ENCODE results near the gene NCLN.
"Not testable (repeated sequence)": the region's sequence is repeated elsewhere in the genome, so short reads cannot be mapped to it uniquely, and the experiment has no call there.

The NCLN gene

GRCh38 chr19:3202346-3202745, 16.6 kb downstream of the NCLN start:
- Mint-ChIP-seq H3K4me1 (no peaks in the 10 kb centered on the region), H3K27ac (ENCODE audit: low read depth) (no peak overlapping the region), H3K4me3 (no peak overlapping the region), H3K36me3 (ENCODE audit: insufficient read depth) (peaks cover 8% of the 10 kb centered on the region), H3K9me3 (no peaks in the 10 kb centered on the region), H3K27me3 (no peaks in the 10 kb centered on the region)
- ATAC-seq (replicated peaks; ENCODE audit: extremely low read depth, poor library complexity, severe bottlenecking) (no peak), DNase-seq (ENCODE audit: low spot score in 2 of 2) (no peak)

DNA sequence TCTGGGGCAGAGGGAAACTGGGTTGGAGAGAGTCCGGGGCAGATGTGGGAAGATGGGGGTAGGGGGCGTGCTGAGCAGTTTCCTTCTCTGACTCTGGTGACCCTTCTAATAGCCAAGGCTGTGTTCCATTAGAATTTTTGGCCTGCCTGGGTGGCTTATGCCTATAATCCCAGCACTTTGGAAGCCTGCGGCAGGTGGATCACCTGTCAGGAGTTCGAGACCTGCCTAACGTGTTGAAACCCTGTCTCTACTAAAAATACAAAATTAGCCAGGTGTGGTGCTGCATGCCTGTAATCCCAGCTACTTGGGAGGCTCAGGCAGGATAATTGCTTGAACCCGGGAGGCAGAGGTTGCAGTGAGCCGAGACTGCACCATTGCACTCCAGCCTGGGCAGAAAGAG, 17.2 kb downstream of the NCLN start:
- not testable (repeated sequence) for H3K4me1 Mint-ChIP-seq; H3K27ac Mint-ChIP-seq (ENCODE audit: low read depth); H3K27me3 Mint-ChIP-seq; DNase-seq (ENCODE audit: low spot score in 2 of 2); H3K4me3 Mint-ChIP-seq; H3K36me3 Mint-ChIP-seq (ENCODE audit: insufficient read depth); ATAC-seq (replicated peaks; ENCODE audit: extremely low read depth, poor library complexity, severe bottlenecking); H3K9me3 Mint-ChIP-seq

DNA sequence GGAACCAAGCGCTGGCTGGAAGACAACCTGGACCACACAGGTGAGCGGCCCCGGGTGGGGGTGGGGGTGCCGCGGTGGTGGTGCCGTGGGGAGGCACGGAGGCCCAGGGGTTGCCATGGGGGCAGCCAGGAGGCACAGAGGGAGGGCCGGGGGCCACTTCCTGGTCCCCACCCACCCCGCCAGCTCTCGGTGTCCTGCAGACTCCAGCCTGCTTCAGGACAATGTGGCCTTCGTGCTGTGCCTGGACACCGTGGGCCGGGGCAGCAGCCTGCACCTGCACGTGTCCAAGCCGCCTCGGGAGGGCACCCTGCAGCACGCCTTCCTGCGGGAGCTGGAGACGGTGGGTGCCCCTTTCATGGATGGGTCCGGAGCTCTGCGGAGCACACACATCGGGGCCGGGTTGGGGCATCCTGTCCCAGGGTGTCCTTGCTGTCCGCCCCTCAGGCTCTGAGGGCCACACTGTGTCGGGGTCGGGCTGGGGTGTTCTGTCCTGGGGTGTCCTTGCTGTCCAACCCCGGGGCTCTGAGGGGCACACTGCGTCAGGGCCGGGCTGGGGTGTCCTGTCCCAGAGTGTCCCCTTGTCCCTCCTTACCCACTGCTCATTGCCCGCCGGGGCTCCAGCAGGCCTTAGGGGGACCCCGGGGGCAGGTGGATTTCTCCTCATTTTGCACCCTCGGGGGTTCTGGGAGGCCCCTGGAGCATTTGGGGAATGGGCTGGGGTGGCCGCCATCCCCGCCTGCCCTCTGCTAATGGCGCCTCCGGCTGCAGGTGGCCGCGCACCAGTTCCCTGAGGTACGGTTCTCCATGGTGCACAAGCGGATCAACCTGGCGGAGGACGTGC, 18.3 kb downstream of the NCLN start:
- peaks cover 8% of the 10 kb centered on the region for H3K36me3 Mint-ChIP-seq (ENCODE audit: insufficient read depth)
- H3K27me3 Mint-ChIP-seq, result no peaks in the 10 kb centered on the region
- H3K4me1 Mint-ChIP-seq, result no peaks in the 10 kb centered on the region
- H3K27ac Mint-ChIP-seq (ENCODE audit: low read depth), result no peak overlapping the region
- no peak for DNase-seq (ENCODE audit: low spot score in 2 of 2)
- H3K4me3 Mint-ChIP-seq, result no peak overlapping the region
- no peaks in the 10 kb centered on the region for H3K9me3 Mint-ChIP-seq
- ATAC-seq (replicated peaks; ENCODE audit: extremely low read depth, poor library complexity, severe bottlenecking), result no peak

DNA sequence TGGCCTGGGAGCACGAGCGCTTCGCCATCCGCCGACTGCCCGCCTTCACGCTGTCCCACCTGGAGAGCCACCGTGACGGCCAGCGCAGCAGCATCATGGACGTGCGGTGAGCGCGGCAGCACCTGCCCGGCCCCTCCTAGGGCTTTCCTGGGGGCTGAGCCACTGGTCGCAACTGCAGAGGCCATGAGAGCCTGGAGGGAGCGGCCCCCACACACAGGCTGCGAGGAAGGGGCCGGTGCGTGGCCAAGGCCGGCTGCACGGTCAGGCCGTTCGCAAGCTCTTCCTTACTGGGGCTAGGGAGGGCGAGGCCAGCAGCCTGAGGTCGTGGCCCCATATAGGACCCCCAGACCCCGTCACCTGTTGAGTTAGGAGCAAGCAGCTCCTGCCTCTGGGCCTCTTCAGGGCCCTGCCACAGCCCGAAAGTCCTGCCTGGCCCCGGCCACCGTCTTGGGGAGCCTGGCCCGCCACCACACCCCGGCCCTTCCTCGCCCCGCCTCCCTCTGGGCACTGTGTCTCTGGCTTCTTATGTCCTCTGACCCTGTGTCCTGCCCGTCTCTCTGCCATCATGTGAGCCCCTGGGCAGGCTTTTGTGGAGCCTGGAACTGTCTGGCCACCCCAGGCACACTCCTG, 19.0 kb downstream of the NCLN start:
- no peak for ATAC-seq (replicated peaks; ENCODE audit: extremely low read depth, poor library complexity, severe bottlenecking)
- H3K4me3 Mint-ChIP-seq, result no peak overlapping the region
- no peaks in the 10 kb centered on the region for H3K4me1 Mint-ChIP-seq
- H3K27me3 Mint-ChIP-seq, result no peaks in the 10 kb centered on the region
- peaks cover 8% of the 10 kb centered on the region for H3K36me3 Mint-ChIP-seq (ENCODE audit: insufficient read depth)
- no peak for DNase-seq (ENCODE audit: low spot score in 2 of 2)
- no peaks in the 10 kb centered on the region for H3K9me3 Mint-ChIP-seq
- no peak overlapping the region for H3K27ac Mint-ChIP-seq (ENCODE audit: low read depth)

- Mint-ChIP-seq H3K4me1 (peaks cover 10% of the 10 kb centered on the region), H3K9me3 (no peaks in the 10 kb centered on the region), H3K27ac (ENCODE audit: low read depth) (no peak overlapping the region), H3K27me3 (no peaks in the 10 kb centered on the region), H3K4me3 (no peak overlapping the region), H3K36me3 (ENCODE audit: insufficient read depth) (peaks cover 3% of the 10 kb centered on the region)
- ATAC-seq (replicated peaks; ENCODE audit: extremely low read depth, poor library complexity, severe bottlenecking) (no peak), DNase-seq (ENCODE audit: low spot score in 2 of 2) (no peak)
Measured at GRCh38 chr19:3206216-3206953, 20.7 kb downstream of the NCLN start.

DNA sequence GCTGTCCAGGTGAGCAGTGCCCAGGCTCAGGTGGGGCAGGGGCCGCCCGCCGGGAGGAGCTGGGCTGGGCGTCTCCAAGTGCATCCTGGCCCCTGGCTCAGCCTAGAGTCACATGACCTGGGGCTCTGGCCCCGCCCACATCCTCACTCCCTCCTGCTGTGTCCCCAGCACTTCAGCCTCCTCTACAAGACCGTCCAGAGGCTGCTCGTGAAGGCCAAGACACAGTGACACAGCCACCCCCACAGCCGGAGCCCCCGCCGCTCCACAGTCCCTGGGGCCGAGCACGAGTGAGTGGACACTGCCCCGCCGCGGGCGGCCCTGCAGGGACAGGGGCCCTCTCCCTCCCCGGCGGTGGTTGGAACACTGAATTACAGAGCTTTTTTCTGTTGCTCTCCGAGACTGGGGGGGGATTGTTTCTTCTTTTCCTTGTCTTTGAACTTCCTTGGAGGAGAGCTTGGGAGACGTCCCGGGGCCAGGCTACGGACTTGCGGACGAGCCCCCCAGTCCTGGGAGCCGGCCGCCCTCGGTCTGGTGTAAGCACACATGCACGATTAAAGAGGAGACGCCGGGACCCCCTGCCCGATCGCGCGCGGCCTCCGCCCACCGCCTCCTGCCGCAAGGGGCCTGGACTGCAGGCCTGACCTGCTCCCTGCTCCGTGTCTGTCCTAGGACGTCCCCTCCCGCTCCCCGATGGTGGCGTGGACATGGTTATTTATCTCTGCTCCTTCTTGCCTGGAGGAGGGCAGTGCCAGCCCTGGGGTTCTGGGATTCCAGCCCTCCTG, 21.9 kb downstream of the NCLN start:
- DNase-seq (ENCODE audit: low spot score in 2 of 2), result no peak
- Mint-ChIP-seq H3K4me1 (peaks cover 10% of the 10 kb centered on the region), H3K27ac (ENCODE audit: low read depth) (no peak overlapping the region), H3K4me3 (no peak overlapping the region), H3K36me3 (ENCODE audit: insufficient read depth) (peaks cover 1% of the 10 kb centered on the region), H3K27me3 (no peaks in the 10 kb centered on the region), H3K9me3 (no peaks in the 10 kb centered on the region)
- no peak for ATAC-seq (replicated peaks; ENCODE audit: extremely low read depth, poor library complexity, severe bottlenecking)

- Mint-ChIP-seq H3K4me3 (no peak overlapping the region), H3K9me3 (no peaks in the 10 kb centered on the region), H3K36me3 (ENCODE audit: insufficient read depth) (peaks cover 1% of the 10 kb centered on the region), H3K27ac (ENCODE audit: low read depth) (no peak overlapping the region), H3K27me3 (no peaks in the 10 kb centered on the region), H3K4me1 (peaks cover 10% of the 10 kb centered on the region)
- DNase-seq (ENCODE audit: low spot score in 2 of 2) (no peak), ATAC-seq (replicated peaks; ENCODE audit: extremely low read depth, poor library complexity, severe bottlenecking) (no peak)
Measured at GRCh38 chr19:3208317-3209207, 22.8 kb downstream of the NCLN start.

DNA sequence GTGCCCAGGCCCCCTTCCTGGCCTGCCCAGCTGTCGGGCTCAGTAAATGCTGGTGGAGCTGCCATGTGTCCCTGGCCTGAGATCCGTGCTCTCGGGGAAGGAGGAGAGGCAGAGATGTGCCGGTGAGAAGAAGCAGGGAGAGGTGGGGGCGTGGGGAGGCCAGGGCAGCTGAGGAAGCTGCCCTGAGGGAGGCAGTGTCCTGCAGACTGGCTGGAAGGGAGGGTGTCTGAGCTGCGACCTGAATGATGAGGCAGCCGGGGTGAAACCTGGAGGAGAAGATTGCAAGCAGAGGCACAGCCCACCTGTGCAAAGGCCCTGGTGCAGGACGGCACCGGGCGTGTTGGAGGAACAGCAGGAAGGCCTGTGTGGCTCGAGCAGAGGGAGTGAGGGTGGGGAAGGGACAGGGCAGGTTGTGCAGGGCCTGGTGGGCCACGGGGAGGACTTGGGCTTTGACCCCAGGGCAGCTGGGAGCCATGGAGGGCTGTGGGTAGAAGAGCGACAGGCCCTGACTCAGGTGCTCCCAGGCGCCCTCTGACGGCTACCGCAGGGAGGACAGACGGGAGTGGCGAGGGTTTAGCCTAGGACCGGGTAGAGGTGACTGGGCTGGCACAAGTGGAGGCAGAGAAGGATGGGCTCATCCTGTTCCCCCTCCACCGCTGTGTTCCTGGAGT, 24.8 kb downstream of the NCLN start:
- no peak overlapping the region for H3K4me3 Mint-ChIP-seq
- no peak overlapping the region for H3K27ac Mint-ChIP-seq (ENCODE audit: low read depth)
- peak; percentile 72 for ATAC-seq (replicated peaks; ENCODE audit: extremely low read depth, poor library complexity, severe bottlenecking)
- H3K9me3 Mint-ChIP-seq, result no peaks in the 10 kb centered on the region
- H3K27me3 Mint-ChIP-seq, result no peaks in the 10 kb centered on the region
- peaks cover 10% of the 10 kb centered on the region for H3K4me1 Mint-ChIP-seq
- peak; percentile 51 to 59 for DNase-seq (ENCODE audit: low spot score in 2 of 2)
- no peaks in the 10 kb centered on the region for H3K36me3 Mint-ChIP-seq (ENCODE audit: insufficient read depth)

GRCh38 chr19:3211191-3211590, 25.5 kb downstream of the NCLN start:
- no peak overlapping the region for H3K27ac Mint-ChIP-seq (ENCODE audit: low read depth)

DNA sequence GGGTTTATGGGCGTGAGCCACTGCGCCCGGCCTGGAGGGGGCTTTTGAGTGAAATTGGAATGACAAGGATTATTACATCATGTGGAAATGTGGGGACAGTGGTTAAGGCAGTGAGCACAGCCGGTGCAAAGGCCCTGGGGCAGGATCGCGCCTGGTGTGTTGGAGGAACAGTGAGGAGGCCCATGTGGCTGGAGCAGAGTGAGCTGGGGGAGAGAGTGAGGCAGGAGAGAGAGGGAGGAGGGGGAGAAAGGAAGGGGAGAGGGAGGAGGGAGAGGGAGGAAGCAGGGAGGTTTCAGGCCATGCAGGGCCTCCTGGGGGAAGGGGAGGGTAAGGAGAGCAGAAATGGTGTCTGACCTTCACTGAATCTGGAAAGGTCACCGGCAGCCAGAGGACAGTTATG, 27.4 kb downstream of the NCLN start:
- Mint-ChIP-seq H3K4me1 (peaks cover 10% of the 10 kb centered on the region), H3K9me3 (no peaks in the 10 kb centered on the region), H3K36me3 (ENCODE audit: insufficient read depth) (peaks cover 5% of the 10 kb centered on the region), H3K27me3 (no peaks in the 10 kb centered on the region), H3K27ac (ENCODE audit: low read depth) (peak overlapping the region; percentile 49), H3K4me3 (no peak overlapping the region)
- DNase-seq (ENCODE audit: low spot score in 2 of 2) (no peak), ATAC-seq (replicated peaks; ENCODE audit: extremely low read depth, poor library complexity, severe bottlenecking) (no peak)

More at GRCh38 chr19:3211191-3211590, 25.5 kb downstream of the NCLN start:
- H3K4me1 Mint-ChIP-seq, result peaks cover 10% of the 10 kb centered on the region
- no peaks in the 10 kb centered on the region for H3K27me3 Mint-ChIP-seq
- no peak for DNase-seq (ENCODE audit: low spot score in 2 of 2)
- H3K36me3 Mint-ChIP-seq (ENCODE audit: insufficient read depth), result no peaks in the 10 kb centered on the region
- H3K4me3 Mint-ChIP-seq, result no peak overlapping the region
- ATAC-seq (replicated peaks; ENCODE audit: extremely low read depth, poor library complexity, severe bottlenecking), result no peak
- no peaks in the 10 kb centered on the region for H3K9me3 Mint-ChIP-seq

DNA sequence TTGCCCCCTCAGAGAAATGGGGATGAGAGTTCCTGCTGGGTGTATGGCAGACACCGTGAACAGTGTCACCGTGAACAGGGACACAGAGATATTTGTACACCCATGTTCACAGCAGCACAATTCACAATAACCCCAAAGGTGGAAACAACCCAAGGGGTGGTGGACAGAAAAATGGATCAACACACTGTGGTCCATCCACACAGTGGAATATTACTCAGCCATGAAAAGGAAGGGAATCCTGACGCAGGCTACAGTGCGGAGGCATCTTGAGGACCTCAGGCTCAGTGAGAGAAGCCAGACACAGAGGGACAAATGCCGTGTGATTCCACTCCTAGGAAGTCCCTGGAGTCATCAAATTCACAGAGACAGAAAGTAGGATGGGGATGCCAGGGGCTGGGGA, 31.1 kb downstream of the NCLN start:
- ATAC-seq (replicated peaks; ENCODE audit: extremely low read depth, poor library complexity, severe bottlenecking) (no peak), DNase-seq (ENCODE audit: low spot score in 2 of 2) (no peak)
- H3K27me3 Mint-ChIP-seq, result no peaks in the 10 kb centered on the region
- no peak overlapping the region for H3K27ac Mint-ChIP-seq (ENCODE audit: low read depth)
- no peaks in the 10 kb centered on the region for H3K4me1 Mint-ChIP-seq
- H3K36me3 Mint-ChIP-seq (ENCODE audit: insufficient read depth), result peaks cover 5% of the 10 kb centered on the region
- H3K4me3 Mint-ChIP-seq, result no peak overlapping the region
- no peaks in the 10 kb centered on the region for H3K9me3 Mint-ChIP-seq
